Fibroblast of skin of scalp (primary cell): Measurements from ENCODE around the gene C15orf39.
"Not testable (repeated sequence)": the region's sequence is repeated elsewhere in the genome, so short reads cannot be mapped to it uniquely, and the experiment has no call there.

Source experiments
- DNase-seq: peaks from one replicate; pipeline ENCODE4 v3.0.0-alpha.2; 2013

The C15orf39 gene

DNA sequence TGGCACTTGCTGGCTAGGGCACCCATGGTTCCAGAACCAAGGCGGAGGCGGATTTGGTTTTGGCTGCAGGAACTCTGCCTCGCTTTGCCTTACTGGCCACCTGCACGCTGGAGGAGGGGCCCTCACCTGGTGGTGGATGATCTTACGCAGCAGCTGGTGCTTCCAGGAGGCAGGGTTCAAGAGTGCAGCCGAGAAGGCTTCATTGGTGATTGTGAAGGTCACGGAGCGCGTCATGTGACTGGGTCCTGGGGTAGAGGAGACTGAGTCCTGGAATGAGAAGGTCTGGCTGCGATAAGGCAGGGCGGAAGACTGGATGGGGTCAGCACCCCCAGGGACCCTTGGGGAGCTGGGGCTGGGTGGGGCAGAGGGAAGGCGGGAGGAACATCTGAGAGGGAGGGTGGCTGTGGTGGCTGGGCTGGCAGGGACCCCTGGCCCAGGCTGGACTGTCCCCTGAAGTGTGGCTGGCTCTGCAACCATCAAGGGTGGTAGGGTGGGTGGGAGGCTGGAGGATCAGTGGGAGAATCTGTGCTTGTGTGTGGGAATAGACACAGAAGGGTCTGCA is 30.7 kb downstream of the C15orf39 start:
- DNase-seq = no peak

DNA sequence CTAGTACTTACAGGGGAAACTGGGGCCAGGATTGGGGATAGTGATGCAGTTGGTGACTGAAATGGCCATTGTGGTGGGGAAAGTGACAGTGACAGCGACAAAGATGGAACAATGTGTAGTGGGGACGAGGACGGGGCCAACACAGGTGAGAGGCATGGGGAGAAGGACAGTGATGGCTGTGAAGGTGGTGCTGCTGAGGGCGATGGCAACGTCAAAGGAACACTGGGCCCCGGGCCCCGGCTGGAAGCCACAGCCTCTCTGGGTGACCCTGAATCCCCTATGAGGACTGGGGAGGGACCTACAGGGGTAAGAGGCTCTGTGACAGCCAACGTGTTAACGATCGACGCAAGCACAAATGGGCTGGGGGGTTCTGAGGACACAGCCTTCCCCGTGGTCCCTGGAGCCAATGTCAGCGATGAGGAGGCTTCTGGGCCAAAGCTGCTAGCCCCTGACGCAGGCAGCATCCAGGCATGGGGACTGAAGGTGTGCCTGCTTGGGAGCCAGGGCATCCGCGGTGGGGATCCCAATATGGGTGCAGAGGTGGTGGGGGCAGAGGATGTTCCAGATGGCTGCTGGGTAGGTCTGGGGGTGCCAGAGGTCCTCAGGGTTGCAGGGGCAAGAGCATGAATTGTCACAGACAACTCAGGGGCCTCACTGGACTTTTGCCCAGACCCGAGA is 31.3 kb downstream of the C15orf39 start:
- DNase-seq = no peak

DNA sequence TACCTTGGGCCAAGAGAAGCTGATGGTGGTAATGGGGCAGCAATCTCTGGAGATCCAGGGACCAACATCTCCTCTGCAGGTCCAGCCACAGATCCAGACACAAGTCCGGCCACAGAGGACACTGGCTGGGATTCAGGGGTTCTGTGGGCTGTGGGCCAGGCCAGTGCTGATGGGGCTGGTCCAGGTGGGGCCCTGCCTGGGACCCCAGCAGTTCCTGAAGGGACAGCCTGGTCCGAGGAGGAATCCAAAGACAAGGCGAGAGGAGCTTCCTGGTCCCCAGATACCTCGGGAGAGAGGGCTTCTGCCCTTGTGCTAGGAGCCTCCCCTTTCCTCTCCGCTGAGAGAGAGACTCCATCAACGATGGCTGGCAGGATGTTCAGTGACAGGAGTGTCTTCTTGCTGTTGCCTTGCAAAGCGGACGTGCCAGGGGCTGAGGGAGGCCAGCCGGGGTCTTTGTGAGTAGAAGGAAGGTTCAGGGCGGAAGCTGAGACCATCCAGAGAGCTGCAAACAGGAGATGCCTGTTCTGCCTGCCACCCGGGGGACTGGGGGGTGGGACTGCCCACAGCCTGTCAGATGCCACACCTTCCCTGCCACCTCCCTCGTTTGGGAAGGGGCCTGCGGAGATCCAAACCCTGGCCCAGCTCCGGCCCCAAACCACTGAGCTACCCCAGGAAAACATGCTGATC is 32.0 kb downstream of the C15orf39 start:
- DNase-seq = no peak

DNA sequence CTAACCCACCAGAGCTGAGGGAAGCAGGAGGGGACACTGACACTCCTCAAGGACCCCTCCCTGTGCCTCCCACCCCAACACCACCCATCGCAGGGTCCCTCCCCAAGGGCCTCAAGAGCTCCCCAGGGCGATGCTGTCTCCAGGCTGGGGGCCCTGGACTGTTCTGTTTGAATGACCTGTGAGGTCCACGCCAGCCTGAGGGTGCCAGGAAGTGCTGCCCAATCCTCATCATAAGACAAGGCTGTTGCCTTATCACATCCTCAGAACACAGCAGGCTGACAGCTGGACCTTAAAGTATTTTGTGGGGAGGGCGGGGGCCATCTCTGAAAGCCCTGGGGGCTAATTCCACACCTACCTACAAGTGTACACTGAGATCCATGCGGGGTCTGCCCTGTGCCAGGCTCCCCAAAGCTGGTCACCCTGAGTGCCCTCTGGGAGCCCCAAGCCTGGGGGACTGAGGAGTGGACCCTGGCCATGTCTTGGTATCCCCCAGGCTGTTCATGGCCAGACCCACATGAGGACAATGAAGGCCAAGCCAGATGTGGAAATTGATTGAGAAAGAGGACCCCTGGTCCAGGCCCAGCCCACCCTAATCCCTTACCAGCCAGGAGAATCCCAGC is 32.6 kb downstream of the C15orf39 start:
- DNase-seq = no peak

DNA sequence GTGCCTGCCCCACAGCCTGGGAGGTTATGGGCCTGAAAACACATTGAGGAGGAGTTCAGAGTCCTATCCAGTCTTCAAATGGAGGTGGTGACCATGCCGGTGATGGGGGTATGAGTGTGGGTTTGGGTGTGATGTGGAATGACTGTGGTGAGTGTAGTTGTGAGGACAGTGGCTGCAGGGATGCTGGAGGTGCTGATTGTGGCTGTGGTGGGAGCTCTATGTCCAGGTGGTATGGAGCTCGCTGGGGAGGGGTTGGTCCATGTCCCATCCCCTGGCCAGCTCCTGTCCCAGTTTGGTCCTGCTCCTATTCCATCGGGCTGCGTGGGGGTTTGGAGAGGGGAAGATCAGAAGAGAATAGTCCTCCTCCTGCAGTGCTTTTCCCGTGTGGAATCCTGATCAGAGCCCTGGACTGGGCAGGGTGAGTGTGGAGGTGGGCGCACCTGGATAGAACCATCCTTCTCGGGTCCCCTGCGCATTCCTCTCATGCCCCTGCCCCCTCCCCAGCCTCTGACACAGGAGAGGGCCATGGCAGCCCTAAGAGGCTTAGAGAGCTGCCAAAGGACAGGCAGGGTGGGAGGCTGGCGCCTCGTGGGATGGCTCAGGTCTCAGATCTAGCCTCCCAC is 33.5 kb downstream of the C15orf39 start:
- no peak for DNase-seq

DNA sequence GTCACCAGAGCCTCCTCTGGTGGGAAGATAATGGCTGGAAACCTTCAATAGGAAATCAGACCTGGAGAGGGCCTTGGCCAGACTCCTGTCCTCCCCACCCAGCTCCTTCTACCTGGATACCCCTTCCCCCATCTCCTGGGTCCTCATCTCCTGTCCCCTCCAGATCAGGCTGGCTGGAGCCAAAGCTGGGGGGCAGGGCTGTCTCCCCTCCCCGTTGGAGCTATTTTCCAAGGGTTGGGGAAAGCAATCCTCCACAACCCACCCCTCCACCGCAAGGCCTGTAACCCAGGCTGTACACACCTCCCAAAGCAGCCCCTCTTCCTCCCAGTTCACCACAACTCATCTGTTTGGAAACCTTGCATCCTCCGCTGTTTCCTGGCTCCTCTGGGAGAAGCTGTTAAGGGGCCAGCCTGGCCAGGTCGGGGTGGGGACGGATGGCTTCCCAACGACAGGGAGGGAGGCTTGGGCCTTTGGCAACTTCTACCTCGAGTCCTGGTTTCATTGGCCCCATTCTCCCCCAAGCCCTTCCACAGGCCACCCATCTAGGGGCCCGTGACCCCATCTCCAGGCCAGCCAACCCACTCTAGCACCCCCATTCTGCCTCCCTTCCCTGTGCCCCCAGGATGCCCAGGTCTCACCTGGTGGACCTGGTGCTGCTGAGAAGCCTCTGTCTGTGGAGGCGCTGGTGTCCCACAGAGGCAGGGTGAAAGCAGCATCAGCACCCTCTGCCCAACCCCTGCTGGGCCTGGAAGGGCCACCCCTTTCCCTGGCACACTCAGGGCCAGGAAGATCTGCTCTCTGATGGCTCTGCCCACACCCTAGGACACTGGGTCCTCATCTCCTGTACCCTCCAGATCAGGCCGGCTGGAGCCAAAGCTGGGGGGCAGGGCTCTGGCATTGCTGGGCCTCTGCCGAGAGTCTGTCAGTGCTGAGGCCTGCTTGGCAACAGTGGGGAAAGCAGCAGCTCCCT is 34.4 kb downstream of the C15orf39 start:
- no peak for DNase-seq

DNA sequence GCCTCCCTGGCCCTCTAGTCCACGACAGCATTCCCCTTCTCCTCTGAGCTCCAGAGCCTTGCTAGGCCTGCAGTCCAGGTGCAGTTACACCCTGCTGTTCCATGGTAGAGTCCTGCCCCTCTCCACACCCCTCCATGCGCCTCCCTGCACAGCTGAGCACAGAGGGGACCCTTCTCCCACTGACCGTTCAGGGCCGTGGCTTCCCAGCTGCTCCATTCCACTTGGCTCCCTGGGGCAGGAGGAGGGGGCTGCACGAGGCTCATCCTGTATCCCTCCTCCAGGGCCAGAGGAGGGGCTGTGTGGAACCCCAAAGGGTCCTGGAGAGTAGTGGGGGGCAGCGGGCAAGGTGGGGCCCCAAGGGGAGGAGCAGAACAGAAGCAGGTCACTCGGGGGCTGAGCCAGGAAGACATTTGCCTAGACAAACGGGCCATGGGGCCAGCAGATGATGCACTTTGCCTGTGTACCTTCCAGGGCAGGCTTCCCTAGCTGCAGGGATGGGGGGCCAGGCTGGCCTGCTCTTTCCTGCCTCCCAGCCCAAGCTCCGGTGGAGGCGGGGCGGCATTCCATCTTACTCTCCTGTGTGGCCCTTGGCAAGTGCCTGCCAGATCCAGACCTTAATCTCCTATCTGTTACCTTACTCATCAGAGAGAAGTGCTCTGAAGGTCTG is 35.8 kb downstream of the C15orf39 start:
- DNase-seq = no peak

DNA sequence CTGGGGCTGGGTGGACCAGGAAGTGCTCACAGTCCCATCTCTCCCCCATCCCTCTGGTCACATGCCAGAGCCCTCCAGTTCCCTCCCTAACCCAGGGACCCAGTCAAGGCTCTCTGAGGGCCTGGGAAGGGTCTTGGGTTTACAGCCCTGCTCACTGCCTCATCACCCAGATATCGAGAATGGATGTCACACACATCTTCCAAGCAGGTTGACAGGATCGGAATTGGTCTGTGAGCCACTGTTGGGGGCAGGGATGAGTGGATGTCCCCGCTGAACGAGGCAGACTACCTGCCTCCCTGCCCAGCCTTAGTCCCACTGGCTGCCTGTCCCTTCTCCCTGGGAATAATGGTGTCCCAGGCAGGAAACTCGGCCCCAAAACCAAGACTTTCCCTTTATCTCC is 36.5 kb downstream of the C15orf39 start:
- no peak for DNase-seq

DNA sequence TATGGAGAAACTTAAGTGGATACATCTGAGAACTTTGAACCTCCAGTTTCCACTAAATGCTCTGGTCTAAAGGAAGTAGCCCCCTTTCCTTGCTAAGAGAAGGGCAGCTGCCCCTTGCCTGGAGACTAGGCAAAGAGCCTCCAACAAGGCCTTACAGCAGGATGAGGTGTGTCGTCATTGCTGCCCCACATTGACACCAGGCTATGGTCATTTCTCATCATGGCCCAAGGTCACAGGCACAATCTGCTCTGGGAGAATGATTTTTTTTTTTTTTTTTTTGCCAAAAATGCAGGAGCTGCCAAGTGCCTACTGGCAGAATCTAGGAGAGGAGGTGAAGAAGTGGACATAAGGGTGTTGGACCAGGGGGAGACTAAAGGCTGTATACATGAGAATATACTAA is 44.1 kb downstream of the C15orf39 start:
- DNase-seq = not testable (repeated sequence)

DNA sequence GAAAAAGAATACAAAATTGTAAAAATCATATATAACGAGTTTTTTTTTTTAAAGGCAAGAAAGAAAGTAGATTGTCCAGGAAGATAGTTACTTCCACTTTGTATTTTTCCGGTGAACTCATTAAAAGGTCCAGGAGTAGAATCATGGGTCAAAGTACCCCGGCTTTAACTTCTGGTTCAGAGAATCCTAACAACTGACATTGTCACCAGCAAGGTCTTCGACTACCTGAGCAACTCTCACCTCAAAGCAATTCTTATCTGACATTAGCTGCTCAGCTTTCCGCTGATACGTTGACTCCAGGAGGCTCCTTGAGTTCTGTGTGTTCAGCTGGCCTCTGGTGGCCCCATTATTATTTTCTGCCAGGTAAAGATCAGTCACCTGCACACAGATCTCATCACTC is 47.3 kb downstream of the C15orf39 start:
- not testable (repeated sequence) for DNase-seq

DNA sequence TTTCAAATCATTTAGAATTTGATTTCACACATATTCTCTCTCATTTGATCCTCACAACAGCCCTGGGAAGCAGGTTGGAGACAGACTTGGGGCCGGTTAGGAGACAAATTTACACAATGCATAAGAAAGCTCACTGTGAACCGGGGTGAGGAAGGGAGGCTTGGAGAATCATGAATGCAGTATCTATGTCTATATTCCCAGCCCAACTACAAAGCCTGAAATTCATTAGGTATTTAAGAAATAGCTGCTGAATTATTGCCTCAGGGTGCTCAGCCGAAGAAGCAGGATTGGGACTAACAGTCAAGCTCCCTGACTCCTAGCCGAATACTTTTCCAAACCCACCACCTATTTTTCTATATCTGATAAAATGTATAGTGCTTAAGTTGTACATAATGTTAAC is 48.0 kb downstream of the C15orf39 start:
- no peak for DNase-seq

DNA sequence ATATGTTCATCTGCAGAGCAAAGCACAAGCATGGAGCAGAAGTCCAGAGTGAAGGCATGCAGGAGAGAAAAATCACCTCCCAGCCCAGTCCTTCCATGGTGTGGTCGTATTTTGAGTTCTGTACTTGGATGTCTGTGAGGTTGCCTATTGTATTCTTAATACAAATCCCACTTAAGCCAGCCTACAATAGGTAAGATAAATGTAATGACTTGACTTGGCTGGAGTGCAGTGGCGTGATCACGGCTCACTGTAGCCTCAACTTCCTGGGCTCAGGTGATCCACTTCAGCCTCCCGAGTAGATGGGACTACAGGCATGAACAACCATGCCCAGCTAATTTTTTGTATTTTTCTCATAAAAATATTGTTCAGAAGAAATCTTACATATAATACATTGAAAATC is 49.7 kb downstream of the C15orf39 start:
- DNase-seq = not testable (repeated sequence)

DNA sequence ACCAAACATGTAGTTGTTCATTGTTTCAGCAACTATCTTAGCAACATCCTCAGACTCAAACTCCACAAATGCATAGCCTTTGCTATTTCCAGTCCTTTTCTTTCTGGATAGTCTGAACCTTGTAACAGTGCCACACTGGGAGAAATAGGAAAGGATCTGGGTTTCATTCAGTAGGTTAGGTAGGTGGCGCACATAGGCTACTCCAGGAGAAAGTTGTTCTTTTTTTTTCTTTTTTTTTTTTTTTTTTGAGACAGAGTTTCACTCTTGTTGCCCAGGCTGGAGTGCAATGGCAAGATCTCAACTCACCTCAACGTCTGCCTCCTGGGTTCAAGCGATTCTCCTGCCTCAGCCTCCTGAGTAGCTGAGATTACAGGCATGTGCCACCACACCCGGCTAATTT is 50.6 kb downstream of the C15orf39 start:
- not testable (repeated sequence) for DNase-seq

DNA sequence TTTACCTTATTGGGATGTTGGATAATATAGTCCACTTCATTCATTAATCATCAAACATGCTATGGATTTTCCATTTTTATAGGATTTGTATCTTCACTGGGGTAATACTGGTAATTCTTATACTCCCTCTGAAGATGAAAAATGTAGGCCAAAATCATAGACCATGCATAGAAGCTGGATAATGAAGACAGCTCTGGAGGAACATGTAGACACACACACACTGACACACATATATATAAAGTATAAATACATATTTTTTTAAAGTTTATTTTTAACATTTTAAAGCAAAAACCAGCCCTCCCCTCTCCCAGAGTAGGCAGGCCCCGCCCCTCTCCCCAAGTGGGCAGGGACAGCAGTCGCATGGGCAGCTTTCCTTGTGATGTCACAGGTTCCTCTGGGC is 56.4 kb downstream of the C15orf39 start, which contains the start of gene GOLGA6C:
TSS of gene GOLGA6C (plus strand) at position 301 of the 400 bp plus-strand sequence. CDS start 265 bp downstream, outside the sequence.
- DNase-seq = not testable (repeated sequence)

DNA sequence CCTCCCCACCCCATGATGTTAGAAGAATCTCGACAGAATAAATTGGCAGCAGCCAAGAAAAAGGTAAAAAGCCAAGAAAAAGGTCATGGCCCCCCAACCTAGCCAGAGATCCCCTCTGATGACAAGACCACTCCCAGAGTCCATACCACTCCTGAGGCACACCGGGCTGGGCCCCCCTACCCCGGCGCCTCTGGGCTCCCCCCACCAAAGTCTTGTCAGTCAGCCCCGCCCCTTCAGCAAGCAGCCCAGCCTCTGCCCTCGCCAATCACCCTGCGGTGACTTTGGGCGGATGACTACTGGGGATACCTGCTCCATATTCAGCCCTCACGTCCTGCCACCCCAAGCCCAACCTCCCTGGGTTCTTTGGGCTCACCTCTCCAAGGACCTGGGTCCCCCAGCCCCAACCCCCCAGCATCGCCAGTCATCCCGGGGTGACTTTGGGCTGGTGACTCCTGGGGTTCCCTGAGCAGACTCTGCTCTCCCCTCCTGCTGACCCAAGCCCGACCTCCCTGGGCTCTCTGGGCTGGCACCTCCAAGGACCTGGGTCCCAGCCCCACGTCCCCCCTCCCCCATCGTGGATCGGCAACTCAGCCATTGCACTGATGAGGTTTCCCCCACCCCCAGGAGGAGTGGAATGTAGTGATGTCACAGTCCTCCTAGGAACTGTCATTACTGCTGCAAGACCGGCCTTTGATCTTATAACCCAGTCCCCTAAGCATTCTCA is 57.1 kb downstream of the C15orf39 start:
- DNase-seq = not testable (repeated sequence)

DNA sequence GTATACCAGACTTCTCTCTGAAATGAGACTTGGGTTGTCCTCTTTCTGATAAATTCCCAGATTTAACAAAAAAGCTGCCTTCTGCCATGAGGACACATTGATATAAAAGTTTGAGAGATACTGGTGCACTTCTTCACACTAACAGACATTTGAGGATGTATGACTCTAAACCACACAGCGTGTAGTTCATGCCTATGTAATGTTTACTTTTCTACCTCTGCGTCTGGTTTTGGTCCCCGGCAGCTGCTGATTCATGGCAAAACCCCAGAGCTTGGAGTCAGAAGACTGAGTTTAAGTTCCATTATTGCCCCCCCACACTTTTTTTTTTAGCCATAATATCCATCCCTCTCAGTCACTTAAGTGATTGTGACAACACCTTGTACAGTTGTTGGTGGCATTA is 58.2 kb downstream of the C15orf39 start:
- DNase-seq = not testable (repeated sequence)
